GM12878 (cell line): ENCODE results near the gene KLF6. TPM values are rescaled to one million over a fixed set of nuclear protein-coding genes. Genes with fewer than 3 reads are reported as not detected.

Source experiments
- ATAC-seq: fragments of 200-7000 bp; cut with Tn5 transposase; 3 replicates; pipeline ENCODE4 v1.9.1; 2020; ENCODE audit warnings: mild to moderate bottlenecking, moderate library complexity
- BruUV-seq: library from RNA; stranded (reverse); fragments of 400-500 nt; replicated peaks from 2 replicates; lab custom pipeline; 2021; lab: Mats Ljungman, UMichigan
- CTCF ChIA-PET: fragments of 300-600 bp; sonication (Branson Sonifier 250); formaldehyde crosslinking; extraction: SDS; loops from one replicate; lab custom pipeline; 2021; ENCODE audit warnings: inconsistent platforms; lab: Yijun Ruan, JAX
- POLR2A ChIA-PET: fragments of 350-600 bp; formaldehyde crosslinking; extraction: SDS; loops from one replicate; lab custom pipeline; 2021; ENCODE audit warnings: inconsistent platforms; lab: Charles Lee
- RAD21 ChIA-PET: fragments of 300-600 bp; sonication (Branson Sonifier 250); formaldehyde crosslinking; loops from one replicate; lab custom pipeline; 2023; ENCODE audit warnings: antibody characterized with exemption; ENCODE audit not compliant: unreplicated experiment; lab: Charles Lee
- SMC1A ChIA-PET: fragments of 300-600 bp; sonication (Branson Sonifier 250); formaldehyde crosslinking; loops from one replicate; lab custom pipeline; 2023; ENCODE audit not compliant: unreplicated experiment, uncharacterized antibody; lab: Charles Lee
- DNase-seq: peaks from one replicate; pipeline ENCODE4 v3.0.0-alpha.2; 2011; ENCODE audit warnings: low read depth, low spot score
- FAIRE-seq: peaks from 3 replicates; lab custom pipeline; 2011; peaks lifted over from hg19 to GRCh38; lab: Jason Lieb, UNC
- H2AFZ ChIP-seq: 2 replicates; pipeline ENCODE4 v1.6.0; 2011; ENCODE audit warnings: low read depth, low read length, control low read depth; ENCODE audit not compliant: control insufficient read depth
- H3K27ac ChIP-seq: 2 replicates; pipeline ENCODE4 v1.5.1; 2011; ENCODE audit warnings: control low read depth; ENCODE audit not compliant: control insufficient read depth, insufficient read depth
- H3K27me3 ChIP-seq, 2 experiments: replicated peaks in 1 of 2; 2 replicates each; pipeline versions ENCODE4 v1.6.0 to v1.6.1; 2011; ENCODE audit warnings: low read length in 1 of 2; ENCODE audit not compliant: control insufficient read depth in 2 of 2, insufficient read depth in 2 of 2
- H3K36me3 ChIP-seq, 2 experiments: 2 replicates each; pipeline ENCODE4 v1.5.1; 2011; ENCODE audit warnings: low read length in 1 of 2; ENCODE audit not compliant: control insufficient read depth in 2 of 2, insufficient read depth in 2 of 2
- H3K4me1 ChIP-seq: 2 replicates; pipeline ENCODE4 v1.6.1; 2011; ENCODE audit warnings: mild to moderate bottlenecking, low read length, moderate library complexity, mixed read lengths; ENCODE audit not compliant: control insufficient read depth, insufficient read depth
- H3K4me2 ChIP-seq: 2 replicates; pipeline ENCODE4 v1.6.0; 2011; ENCODE audit warnings: control low read depth; ENCODE audit not compliant: control insufficient read depth, insufficient read depth
- H3K4me3 ChIP-seq: fragments of 200-600 bp; sonication (generic); 2 replicates; pipeline ENCODE4 v1.5.1; 2016
- H3K79me2 ChIP-seq: 2 replicates; pipeline ENCODE4 v1.6.0; 2011; ENCODE audit warnings: low read length; ENCODE audit not compliant: control insufficient read depth, insufficient read depth
- H3K9ac ChIP-seq: 2 replicates; pipeline ENCODE4 v1.8.0; 2011; ENCODE audit warnings: low read length, control low read depth, mixed read lengths; ENCODE audit not compliant: control insufficient read depth, insufficient read depth
- H3K9me3 ChIP-seq: replicated peaks from 3 replicates; pipeline ENCODE4 v1.5.1; 2011; ENCODE audit warnings: mild to moderate bottlenecking, low read length; ENCODE audit not compliant: control insufficient read depth, insufficient read depth
- H4K20me1 ChIP-seq: 2 replicates; pipeline ENCODE4 v1.6.0; 2011; ENCODE audit not compliant: control insufficient read depth, insufficient read depth
- CREB1 ChIP-seq: IDR thresholded peaks from 2 replicates; pipeline ENCODE4 v1.6.1; 2012; ENCODE audit warnings: low read depth, mild to moderate bottlenecking, inconsistent platforms
- CREM ChIP-seq: IDR thresholded peaks from 2 replicates; pipeline ENCODE4 v1.6.1; 2014; ENCODE audit warnings: antibody characterized with exemption, low read depth
- EGR1 ChIP-seq, 2 experiments: IDR thresholded peaks; 1 replicate in 1 of 2; 2 replicates in 1 of 2; pipeline ENCODE4 v1.6.1; 2011 to 2012; ENCODE audit warnings: low read depth in 2 of 2, low read length in 2 of 2, borderline replicate concordance in 1 of 2, mild to moderate bottlenecking in 1 of 2, moderate library complexity in 1 of 2
- EP300 ChIP-seq, 2 experiments: fragments of 150-350 bp in 1 of 2; IDR thresholded peaks; 2 replicates each; pipeline ENCODE4 v1.6.1; 2011 to 2012; ENCODE audit warnings: low read depth in 2 of 2, low read length in 2 of 2, borderline replicate concordance in 1 of 2, improper control_type of control experiment in 1 of 2, inconsistent platforms in 1 of 2; ENCODE audit not compliant: control insufficient read depth in 1 of 2
- ETV6 ChIP-seq, 2 experiments: fragments of 450-650 bp in 1 of 2; IDR thresholded peaks in 1 of 2; conservative IDR thresholded peaks in 1 of 2; 2 replicates each; pipeline ENCODE4 v1.6.1; 2014; ENCODE audit warnings: antibody characterized with exemption in 1 of 2, borderline replicate concordance in 1 of 2, low read depth in 1 of 2, mild to moderate bottlenecking in 1 of 2, moderate library complexity in 1 of 2
- IKZF1 ChIP-seq: fragments of 450-650 bp; conservative IDR thresholded peaks from 2 replicates; pipeline ENCODE4 v1.6.1; 2017; ENCODE audit warnings: antibody characterized with exemption, mild to moderate bottlenecking
- KDM1A ChIP-seq: fragments of 200-600 bp; sonication (generic); IDR thresholded peaks from 2 replicates; pipeline ENCODE4 v1.6.1; 2016; ENCODE audit warnings: borderline replicate concordance
- LARP7 ChIP-seq: fragments of 450-650 bp; IDR thresholded peaks from 2 replicates; pipeline ENCODE4 v1.6.1; 2017; ENCODE audit warnings: mild to moderate bottlenecking
- NFIC ChIP-seq: IDR thresholded peaks from 2 replicates; pipeline ENCODE4 v1.6.1; 2012; ENCODE audit warnings: low read depth, mild to moderate bottlenecking, inconsistent platforms, low read length, moderate library complexity
- PAX5 ChIP-seq: IDR thresholded peaks from 2 replicates; pipeline ENCODE4 v1.6.1; 2011; ENCODE audit warnings: low read depth, low read length, borderline replicate concordance
- RB1 ChIP-seq: fragments of 450-650 bp; formaldehyde crosslinking; IDR thresholded peaks from 2 replicates; pipeline ENCODE4 v1.6.1; 2017; ENCODE audit warnings: mild to moderate bottlenecking, borderline replicate concordance
- RUNX3 ChIP-seq: IDR thresholded peaks from 2 replicates; pipeline ENCODE4 v1.6.1; 2012; ENCODE audit warnings: low read length, inconsistent platforms
- ZNF207 ChIP-seq: fragments of 450-650 bp; IDR thresholded peaks from 2 replicates; pipeline ENCODE4 v1.6.1; 2014; ENCODE audit warnings: antibody characterized with exemption, mild to moderate bottlenecking, borderline replicate concordance
- WGBS: methylation state at CpG from one replicate; pipeline ENCODE4 v1.1.6; 2016; ENCODE audit warnings: low lambda C conversion rate; ENCODE audit not compliant: insufficient replicate concordance, insufficient coverage; ENCODE audit errors: missing lambda C conversion rate; 5-methylcytosine and 5-hydroxymethylcytosine counted together
- in situ Hi-C: fragments of 300-500 bp; cut with MboI; formaldehyde crosslinking; loops from 9 replicates; pipeline ENCODE4 v1.14.3; 2018; ENCODE audit warnings: mixed read lengths
- intact Hi-C: fragments of 100-400 bp; cut with micrococcal nuclease; formaldehyde crosslinking; loops from one replicate; pipeline ENCODE4 v1.14.2; 2022; ENCODE audit not compliant: unreplicated experiment
- polyA plus RNA-seq, 11 experiments: library from polyadenylated mRNA; depleted of rRNA in 4 of 11; unstranded in 6 of 11; stranded (reverse) in 5 of 11; fragments of >200 nt; fragmentation: Nextera tagmentation in 4 of 11; fragmentation: Illumina TruSeq in 1 of 11; extraction: Ambion mirVana in 4 of 11; extraction: Trizol in 1 of 11; gene quantifications; 1 replicate in 1 of 11; 2 replicates in 10 of 11; pipeline versions ENCODE4 v1.2.1 to v1.2.3, GENCODE V29; 2011 to 2016; ENCODE audit warnings: inconsistent platforms in 2 of 11, missing spikeins in 2 of 11, low read depth in 1 of 11
- total RNA-seq, 4 experiments: library from RNA; depleted of rRNA in 3 of 4; stranded (reverse); fragments of >200 nt in 3 of 4; fragmentation: Illumina TruSeq in 1 of 4; extraction: Trizol in 1 of 4; gene quantifications; 2 replicates each; pipeline versions ENCODE4 v1.2.1 to v1.2.3, GENCODE V29; 2013 to 2021
- TF ChIP-seq, protein P1 (sequence below): IDR thresholded peaks from 2 replicates; pipeline ENCODE4 v1.6.1; 2011; ENCODE audit warnings: low read depth, low read length, improper control_type of control experiment, borderline replicate concordance
- TF ChIP-seq, protein P2 (sequence below): fragments of 450-650 bp; conservative IDR thresholded peaks from 2 replicates; pipeline ENCODE4 v1.6.1; 2017; ENCODE audit warnings: mild to moderate bottlenecking, moderate library complexity

KLF6 gene
- total and polyA plus RNA-seq, 10 of the 15 experiments (the other 5 are each of a cell fraction or from before 2014, with no cell fraction given), result 7.4 to 54.1 (median 23.5) TPM

DNA sequence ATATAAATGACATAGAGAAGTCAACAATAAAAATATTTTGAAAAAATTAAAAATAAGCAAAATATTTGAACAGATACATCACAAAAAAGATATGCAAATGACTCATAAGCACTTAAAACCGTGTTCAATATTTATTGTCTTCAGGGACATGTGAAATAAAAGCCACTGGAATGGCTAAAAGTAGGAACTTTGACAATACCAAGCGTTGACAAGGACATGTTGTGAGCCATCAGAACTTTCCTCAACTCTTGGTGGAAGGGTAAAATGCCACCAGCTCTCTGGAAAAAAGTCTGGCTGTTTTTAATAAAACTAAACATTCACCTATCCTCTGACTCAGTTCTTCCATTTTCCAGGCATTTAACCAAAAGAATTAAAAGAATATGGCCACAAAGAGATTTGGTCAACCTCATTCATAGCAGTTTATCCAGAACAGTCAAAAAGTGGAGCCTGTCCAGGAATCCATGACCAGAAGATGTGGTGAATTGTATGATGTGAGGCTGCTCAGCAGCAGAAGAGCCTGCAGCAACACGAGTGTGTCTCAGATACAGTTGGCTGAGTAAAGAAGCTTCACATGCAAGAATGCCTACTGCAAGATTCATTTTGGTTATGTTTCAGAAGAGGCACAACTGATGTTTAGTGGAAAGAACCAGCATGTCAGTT lies 7.1 kb upstream of the KLF6 start:
- CTCF ChIA-PET, result no interaction called here
- no peak for TF ChIP-seq RB1
- TF ChIP-seq, protein P1, sequence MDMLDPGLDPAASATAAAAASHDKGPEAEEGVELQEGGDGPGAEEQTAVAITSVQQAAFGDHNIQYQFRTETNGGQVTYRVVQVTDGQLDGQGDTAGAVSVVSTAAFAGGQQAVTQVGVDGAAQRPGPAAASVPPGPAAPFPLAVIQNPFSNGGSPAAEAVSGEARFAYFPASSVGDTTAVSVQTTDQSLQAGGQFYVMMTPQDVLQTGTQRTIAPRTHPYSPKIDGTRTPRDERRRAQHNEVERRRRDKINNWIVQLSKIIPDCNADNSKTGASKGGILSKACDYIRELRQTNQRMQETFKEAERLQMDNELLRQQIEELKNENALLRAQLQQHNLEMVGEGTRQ, result no peak
- no peak for TF ChIP-seq IKZF1
- TF ChIP-seq CREB1, result no peak
- TF ChIP-seq LARP7, result no peak
- TF ChIP-seq PAX5, result no peak
- no peak for TF ChIP-seq CREM
- no peak for TF ChIP-seq ETV6 (conservative IDR thresholded peaks at IDR 0.05 in 1 of 2, IDR thresholded peaks at IDR 0.05 in 1 of 2; ENCODE audit: borderline replicate concordance in 1 of 2, low read depth in 1 of 2)
- TF ChIP-seq EP300 (IDR thresholded peaks at IDR 0.05; ENCODE audit: borderline replicate concordance in 1 of 2, control insufficient read depth in 1 of 2, low read depth in 2 of 2, low read length in 2 of 2), result no peak
- no peak for TF ChIP-seq ZNF207
- TF ChIP-seq RUNX3, result no peak
- TF ChIP-seq, protein P2, sequence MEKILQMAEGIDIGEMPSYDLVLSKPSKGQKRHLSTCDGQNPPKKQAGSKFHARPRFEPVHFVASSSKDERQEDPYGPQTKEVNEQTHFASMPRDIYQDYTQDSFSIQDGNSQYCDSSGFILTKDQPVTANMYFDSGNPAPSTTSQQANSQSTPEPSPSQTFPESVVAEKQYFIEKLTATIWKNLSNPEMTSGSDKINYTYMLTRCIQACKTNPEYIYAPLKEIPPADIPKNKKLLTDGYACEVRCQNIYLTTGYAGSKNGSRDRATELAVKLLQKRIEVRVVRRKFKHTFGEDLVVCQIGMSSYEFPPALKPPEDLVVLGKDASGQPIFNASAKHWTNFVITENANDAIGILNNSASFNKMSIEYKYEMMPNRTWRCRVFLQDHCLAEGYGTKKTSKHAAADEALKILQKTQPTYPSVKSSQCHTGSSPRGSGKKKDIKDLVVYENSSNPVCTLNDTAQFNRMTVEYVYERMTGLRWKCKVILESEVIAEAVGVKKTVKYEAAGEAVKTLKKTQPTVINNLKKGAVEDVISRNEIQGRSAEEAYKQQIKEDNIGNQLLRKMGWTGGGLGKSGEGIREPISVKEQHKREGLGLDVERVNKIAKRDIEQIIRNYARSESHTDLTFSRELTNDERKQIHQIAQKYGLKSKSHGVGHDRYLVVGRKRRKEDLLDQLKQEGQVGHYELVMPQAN, result no peak
- no peak for TF ChIP-seq EGR1 (IDR thresholded peaks at IDR 0.05; ENCODE audit: borderline replicate concordance in 1 of 2, low read depth in 2 of 2, low read length in 2 of 2)
- TF ChIP-seq KDM1A, result no peak
- no peak for TF ChIP-seq NFIC
- TF ChIP-seq, all 136 proteins: peak for 0
- Histone ChIP-seq H3K4me1 (peaks cover 4% of the 10 kb centered on the region; the same call in 1 of the 2 replicates), H4K20me1 (no peaks in the 10 kb centered on the region), H3K27me3 (no peaks in the 10 kb centered on the region), H3K4me2 (no peak overlapping the region), H3K36me3 (no peaks in the 10 kb centered on the region), H2AFZ (no peak overlapping the region), H3K9ac (no peak overlapping the region), H3K79me2 (no peaks in the 10 kb centered on the region), H3K4me3 (no peak overlapping the region), H3K27ac (no peak overlapping the region), H3K9me3 (peaks cover 1% of the 10 kb centered on the region; the same call in 1 of the 3 replicates)
- ChIA-PET SMC1A (interaction anchor here (1.9 kb wide), 1 partner anchor 43 kb away, joined by 5 read pairs; no protein-coding TSS in a partner anchor), RAD21 (no interaction called here), POLR2A (no interaction called here)
- in situ Hi-C loops (no loop called here), intact Hi-C loops (no loop called here)
- DNase-seq (no peak), ATAC-seq (peak; percentile 53), FAIRE-seq (no peak)
- BruUV-seq, result no TSS peak
- 14% methylated on average over 3 of the region's 3 CpGs for WGBS
